ENCODE data around the gene SH3RF3. TPM values are rescaled to one million over a fixed set of nuclear protein-coding genes. Genes with fewer than 3 reads are reported as not detected.

The SH3RF3 gene
- total RNA-seq, 1 experiment from 2014 or later: 4.9 TPM

GRCh38 chr2:109437325-109438090 is 308.5 kb downstream of the SH3RF3 start:
- DNase-seq (ENCODE audit: low read depth, low spot score) (no peak), ATAC-seq (no peak)
- no peak overlapping the region for H3K27ac ChIP-seq (ENCODE audit: low read length)
- H3K9me3 ChIP-seq (ENCODE audit: control insufficient read depth, insufficient read depth, low read depth, low read length): peaks cover 9% of the 10 kb centered on the region; the same call in 1 of the 2 replicates
- H3K4me3 ChIP-seq (ENCODE audit: low read depth in 2 of 2, low read length in 2 of 2): no peak overlapping the region
- intact Hi-C loops (cut with micrococcal nuclease; ENCODE audit: unreplicated experiment): no loop called here
- no peak for TF ChIP-seq SIN3A (IDR thresholded peaks at IDR 0.05; ENCODE audit: borderline replicate concordance, insufficient read depth, low read depth, low read length)
- TF ChIP-seq POLR2AphosphoS5 (IDR thresholded peaks at IDR 0.05; ENCODE audit: low read depth, low read length): no peak
- no peak for TF ChIP-seq TCF7L2 (IDR thresholded peaks at IDR 0.05; ENCODE audit: low read depth, low read length)
- TF ChIP-seq, protein P1, sequence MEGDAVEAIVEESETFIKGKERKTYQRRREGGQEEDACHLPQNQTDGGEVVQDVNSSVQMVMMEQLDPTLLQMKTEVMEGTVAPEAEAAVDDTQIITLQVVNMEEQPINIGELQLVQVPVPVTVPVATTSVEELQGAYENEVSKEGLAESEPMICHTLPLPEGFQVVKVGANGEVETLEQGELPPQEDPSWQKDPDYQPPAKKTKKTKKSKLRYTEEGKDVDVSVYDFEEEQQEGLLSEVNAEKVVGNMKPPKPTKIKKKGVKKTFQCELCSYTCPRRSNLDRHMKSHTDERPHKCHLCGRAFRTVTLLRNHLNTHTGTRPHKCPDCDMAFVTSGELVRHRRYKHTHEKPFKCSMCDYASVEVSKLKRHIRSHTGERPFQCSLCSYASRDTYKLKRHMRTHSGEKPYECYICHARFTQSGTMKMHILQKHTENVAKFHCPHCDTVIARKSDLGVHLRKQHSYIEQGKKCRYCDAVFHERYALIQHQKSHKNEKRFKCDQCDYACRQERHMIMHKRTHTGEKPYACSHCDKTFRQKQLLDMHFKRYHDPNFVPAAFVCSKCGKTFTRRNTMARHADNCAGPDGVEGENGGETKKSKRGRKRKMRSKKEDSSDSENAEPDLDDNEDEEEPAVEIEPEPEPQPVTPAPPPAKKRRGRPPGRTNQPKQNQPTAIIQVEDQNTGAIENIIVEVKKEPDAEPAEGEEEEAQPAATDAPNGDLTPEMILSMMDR (IDR thresholded peaks at IDR 0.05): no peak
- no peak for TF ChIP-seq REST (IDR thresholded peaks at IDR 0.05; ENCODE audit: insufficient read depth in 1 of 2, low read depth in 2 of 2, low read length in 1 of 2)
- POLR2A ChIA-PET: no interaction called here
- no peaks in the 10 kb centered on the region for H3K4me1 ChIP-seq (ENCODE audit: control insufficient read depth, insufficient read depth, low read length)
- CTCF ChIA-PET: no interaction called here
- in situ Hi-C loops (cut with HindIII; ENCODE audit: low pct_unique_long_range_greater_than_20kb, low sequenced_read_pairs): no loop called here
- no peaks in the 10 kb centered on the region for H3K36me3 ChIP-seq (ENCODE audit: control insufficient read depth, insufficient read depth, low read length)
- H3K27me3 ChIP-seq (ENCODE audit: control insufficient read depth, insufficient read depth, low read length): no peaks in the 10 kb centered on the region
- BruUV-seq (replicated peaks): no TSS peak

GRCh38 chr2:109438146-109438545 is 309.1 kb downstream of the SH3RF3 start:
- Histone ChIP-seq H3K4me3 (ENCODE audit: low read depth in 2 of 2, low read length in 2 of 2) (no peak overlapping the region), H3K9me3 (ENCODE audit: control insufficient read depth, insufficient read depth, low read depth, low read length) (peaks cover 15% of the 10 kb centered on the region), H3K27ac (ENCODE audit: low read length) (no peak overlapping the region), H3K36me3 (ENCODE audit: control insufficient read depth, insufficient read depth, low read length) (no peaks in the 10 kb centered on the region), H3K4me1 (ENCODE audit: control insufficient read depth, insufficient read depth, low read length) (no peaks in the 10 kb centered on the region), H3K27me3 (ENCODE audit: control insufficient read depth, insufficient read depth, low read length) (no peaks in the 10 kb centered on the region)
- BruUV-seq (replicated peaks): no TSS peak
- DNase-seq (ENCODE audit: low read depth, low spot score): no peak
- ChIA-PET CTCF (no interaction called here), POLR2A (no interaction called here)
- ATAC-seq: no peak
- intact Hi-C loops (cut with micrococcal nuclease; ENCODE audit: unreplicated experiment): no loop called here
- no peak for TF ChIP-seq POLR2AphosphoS5 (IDR thresholded peaks at IDR 0.05; ENCODE audit: low read depth, low read length)
- no peak for TF ChIP-seq SIN3A (IDR thresholded peaks at IDR 0.05; ENCODE audit: borderline replicate concordance, insufficient read depth, low read depth, low read length)
- TF ChIP-seq, protein P1 (IDR thresholded peaks at IDR 0.05): no peak
- TF ChIP-seq TCF7L2 (IDR thresholded peaks at IDR 0.05; ENCODE audit: low read depth, low read length): no peak
- TF ChIP-seq REST (IDR thresholded peaks at IDR 0.05; ENCODE audit: insufficient read depth in 1 of 2, low read depth in 2 of 2, low read length in 1 of 2): no peak
- in situ Hi-C loops (cut with HindIII; ENCODE audit: low pct_unique_long_range_greater_than_20kb, low sequenced_read_pairs): no loop called here

Data from Panc1 (cell line).